ENCODE measurements around the gene SLC20A1.
"Not testable (repeated sequence)": the region's sequence is repeated elsewhere in the genome, so short reads cannot be mapped to it uniquely, and the experiment has no call there.

The SLC20A1 gene

DNA sequence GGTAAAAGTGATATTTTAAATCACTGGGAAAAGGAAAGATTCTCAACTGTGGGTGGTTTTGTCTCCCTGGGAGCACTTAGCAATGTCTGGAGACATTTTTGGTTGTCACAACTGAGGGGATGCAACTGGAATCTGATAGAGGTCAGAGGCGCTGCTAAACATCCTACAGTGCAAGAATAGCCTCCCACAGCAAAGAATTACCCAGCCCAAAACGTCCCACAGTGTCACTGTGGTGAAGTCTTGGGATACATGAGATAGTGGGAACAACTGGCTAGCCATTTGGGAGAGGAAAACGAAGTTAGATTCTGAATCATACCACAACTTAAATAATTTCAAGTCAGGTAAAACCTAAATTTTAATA lies 38.7 kb downstream of the SLC20A1 start:
- no peak for DNase-seq

DNA sequence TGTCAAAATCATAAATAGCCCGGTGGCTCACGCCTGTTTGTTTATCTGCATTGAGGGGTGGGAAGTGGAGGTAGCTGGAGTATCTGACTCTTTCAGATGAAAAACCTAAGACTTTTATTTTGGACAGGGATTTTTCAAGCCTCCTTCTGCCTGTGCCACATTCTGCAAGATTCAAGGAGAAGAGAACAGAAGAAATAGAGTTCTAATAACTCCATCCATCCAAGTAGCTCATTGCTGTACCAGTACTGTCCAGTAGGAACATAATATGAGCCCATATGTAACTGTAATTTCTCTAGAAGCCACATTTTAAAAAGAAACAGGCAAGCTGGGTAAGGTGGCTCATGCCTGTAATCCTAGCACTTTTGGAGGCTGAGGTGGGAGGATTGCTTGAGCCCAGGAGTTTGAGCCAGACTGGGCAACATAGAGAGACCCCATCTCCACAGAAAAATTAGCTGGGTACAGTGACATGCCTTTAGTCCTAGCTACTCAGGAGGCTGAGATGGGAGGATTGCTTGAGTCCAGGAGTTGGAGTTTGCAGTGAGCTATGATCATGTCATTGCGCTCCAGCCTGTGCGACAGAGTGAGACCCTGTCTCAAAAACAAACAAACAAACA lies 39.6 kb downstream of the SLC20A1 start:
- DNase-seq, result peak in 1 of 4 experiments; percentile 28

DNA sequence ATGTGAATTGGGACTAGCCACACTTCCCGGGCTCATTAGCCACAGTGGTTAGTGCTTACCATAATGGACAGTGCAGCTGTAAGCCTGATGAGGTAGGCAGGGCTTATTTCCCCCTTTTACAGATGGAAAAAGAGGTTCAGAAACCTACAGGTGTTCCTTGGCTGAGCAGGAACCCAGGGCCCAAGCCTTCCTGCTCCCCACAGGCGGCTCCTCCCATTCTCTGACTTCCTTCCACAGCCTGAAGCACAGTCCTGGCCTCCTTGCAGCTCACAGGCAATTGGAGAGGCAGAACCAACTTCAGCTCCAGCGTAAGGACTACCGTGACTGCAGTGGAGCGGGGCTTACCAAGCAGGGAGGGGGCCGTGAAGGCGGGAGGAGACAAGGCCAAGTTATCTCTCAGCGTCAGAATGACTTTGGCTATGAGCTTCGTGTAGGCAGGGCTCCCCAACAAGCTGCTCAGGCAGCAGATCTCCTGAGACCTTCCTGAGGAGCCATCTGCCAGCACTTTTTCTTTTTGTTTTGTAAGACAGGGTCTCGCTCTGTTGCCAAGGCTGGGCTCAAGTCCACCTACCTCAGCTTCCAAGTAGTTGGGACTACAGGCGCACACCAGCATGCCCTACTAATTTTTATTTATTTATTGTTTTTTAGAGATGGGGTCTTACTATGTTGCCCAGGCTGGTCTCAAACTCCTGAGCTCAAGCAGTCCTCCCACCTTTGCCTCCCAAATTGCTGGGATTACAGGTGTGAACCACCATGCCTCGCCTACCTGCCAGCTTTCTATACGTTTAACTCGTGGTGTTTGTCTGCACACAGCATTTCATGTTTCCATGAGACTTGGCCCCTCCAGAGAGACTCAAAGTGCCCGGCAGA lies 40.8 kb downstream of the SLC20A1 start:
- peak in 2 of 4 experiments; percentile 32 to 38 for DNase-seq

DNA sequence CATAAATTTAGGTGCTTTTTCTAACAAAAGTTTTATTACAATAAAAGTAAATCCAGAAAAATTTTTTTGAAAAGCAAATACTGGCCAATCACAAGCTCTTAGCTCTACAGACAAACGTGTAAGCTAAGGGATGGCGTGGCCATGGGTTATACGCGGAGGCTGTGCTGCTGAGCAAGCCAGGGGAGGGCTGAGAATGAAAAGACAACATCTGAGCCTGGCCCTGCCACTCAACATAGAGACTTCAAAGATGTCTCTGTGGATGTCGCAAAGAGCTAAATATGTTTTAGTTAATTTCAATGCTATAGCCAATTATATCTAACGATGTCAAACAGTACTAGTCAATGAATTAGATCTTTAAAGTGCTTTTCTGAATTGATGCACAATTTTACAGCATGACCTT lies 41.8 kb downstream of the SLC20A1 start:
- DNase-seq, result no peak

DNA sequence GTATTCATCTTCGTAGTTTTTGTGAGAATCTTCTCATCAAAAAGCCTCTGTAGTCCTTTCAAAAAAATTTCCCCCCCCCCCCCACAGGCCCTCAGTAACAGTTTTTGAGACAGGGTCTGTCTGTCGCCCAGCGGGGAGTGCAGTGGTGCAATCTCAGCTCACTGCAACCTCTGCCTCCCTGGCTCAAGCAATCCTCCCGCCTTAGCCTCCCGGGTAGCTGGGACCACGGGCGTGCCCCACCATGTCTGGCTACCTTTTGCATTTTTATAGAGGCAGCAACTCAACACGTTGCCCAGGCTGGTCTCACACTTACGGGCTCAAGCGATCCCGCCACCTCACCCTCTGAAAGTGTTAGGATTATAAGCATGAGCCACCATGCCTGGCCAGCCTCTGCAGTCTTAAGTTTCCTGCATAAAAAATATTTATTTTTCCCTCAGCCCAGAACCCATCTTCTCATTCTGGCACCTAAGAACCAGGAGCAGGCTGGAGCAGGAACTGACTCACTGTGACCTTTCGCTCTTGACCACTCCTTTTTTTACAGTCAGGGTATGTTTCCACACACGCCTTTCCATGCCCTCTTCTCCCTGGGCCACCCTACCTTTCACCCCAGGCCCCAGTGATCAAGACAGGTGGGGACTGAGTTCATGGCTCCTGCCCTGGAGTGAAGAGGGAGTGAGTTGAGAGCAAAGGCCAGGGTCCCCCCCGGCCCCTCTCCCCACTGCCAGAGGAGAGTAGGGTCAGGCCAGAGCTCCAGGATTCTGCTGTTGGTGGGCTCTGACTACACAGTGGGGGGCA lies 42.5 kb downstream of the SLC20A1 start:
- peak in 1 of 4 experiments; percentile 45 for DNase-seq

DNA sequence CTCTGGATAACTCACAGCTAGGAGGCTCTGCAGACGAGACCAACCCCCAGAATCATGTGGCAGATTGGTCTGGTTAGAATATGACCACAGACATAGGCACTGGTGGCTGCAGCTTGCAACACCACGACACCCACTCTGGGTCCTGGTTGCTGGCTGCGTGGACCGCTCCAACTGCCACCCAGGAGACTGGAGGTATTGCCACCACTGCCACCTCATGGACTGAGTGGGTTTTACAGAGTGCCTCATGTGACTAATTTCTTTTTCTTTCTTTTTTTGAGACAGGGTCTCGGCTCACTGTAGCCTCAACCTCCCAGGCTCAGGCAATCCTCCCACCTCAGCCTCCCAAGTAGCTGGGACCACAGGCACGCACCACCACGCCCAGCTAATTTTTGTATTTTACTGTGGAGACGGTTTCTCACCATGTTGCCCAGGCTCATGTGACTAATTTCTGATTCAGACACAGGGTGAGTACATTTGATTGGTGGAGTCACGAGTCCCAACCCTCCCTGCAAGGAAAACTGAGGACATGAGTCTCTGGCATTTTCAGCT lies 45.2 kb downstream of the SLC20A1 start:
- DNase-seq, result peak; percentile 91 to 96 (median 95)

DNA sequence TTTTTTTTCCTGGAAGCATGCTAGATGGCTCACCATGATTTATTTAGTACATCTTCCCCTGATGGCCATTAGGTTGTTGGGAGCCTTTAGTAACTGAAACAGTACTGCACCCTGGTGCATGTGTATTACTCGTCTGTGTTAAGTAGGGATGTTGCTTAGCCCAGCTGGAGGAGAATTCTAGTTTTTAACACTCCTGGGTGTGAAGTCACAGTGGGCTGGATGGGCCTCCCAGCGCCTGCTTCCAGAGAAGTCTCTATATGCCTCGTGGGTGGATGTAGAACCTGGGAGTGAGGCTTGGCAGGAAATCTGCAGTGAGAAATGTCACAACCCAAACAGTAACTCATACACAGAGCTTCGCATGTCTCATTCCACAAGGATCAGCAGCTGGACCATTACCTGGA lies 46.1 kb downstream of the SLC20A1 start:
- peak in 3 of 4 experiments; percentile 37 to 49 (median 42) for DNase-seq

DNA sequence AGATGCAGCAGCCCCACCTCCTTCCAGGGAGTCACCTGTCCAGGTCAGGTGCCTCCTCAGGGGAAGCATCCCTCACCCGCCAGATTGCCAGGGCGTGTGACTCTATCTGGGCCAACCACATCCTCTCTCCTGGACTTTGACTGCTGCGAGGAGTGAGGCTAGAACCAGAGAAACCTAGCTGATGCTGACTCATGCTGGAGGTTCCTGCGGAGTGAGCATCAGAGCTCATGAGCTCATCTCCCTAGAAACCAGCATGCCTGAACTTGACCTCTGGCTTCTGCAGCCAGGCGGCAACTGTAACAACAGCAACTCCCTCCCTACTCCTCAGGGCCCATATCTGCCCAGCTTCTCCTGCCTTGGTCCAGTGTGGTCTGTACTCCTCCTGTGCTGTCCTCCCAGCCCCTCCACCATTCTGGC lies 46.8 kb downstream of the SLC20A1 start:
- DNase-seq, result peak; percentile 89 to 97 (median 94)

DNA sequence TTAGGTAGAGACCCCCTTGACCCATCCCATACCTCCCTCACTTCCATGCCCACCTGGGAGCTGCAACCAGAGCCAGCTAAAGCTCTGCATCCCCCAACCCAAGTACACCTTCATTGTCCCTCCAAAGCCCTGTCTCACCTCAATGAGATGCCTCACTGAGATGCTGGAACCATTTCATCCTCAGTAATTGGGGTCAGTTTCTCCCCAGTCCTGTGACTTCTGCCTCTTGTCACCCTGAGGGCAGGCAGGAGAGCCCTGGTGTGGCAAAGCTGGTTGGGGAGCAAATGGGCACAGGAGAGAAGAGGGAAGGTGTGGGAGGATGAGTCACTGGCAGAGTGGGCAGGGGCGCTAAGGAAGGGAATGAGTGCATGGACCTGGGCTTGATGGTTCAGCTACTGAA lies 47.2 kb downstream of the SLC20A1 start:
- DNase-seq, result peak; percentile 63 to 89 (median 84)

DNA sequence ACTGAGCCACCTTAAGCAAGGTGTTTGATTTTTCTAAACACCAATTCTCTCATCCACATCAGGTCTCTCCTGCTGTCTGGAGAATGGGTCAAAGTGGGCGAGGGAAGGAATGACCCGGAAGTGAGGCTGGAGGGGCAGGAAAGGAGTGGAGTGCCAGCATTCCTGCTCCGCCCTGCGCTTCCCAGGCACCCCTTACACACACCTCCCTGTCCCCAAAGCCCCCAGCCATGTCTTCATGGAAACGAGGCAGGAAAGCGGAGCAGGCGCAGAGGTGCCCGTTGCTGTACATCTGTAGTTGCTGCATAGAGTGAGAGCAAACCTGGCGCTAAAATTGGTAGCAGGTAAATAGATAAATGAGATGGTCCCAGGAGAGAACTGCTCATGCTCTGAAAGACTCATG lies 47.9 kb downstream of the SLC20A1 start:
- DNase-seq, result no peak

DNA sequence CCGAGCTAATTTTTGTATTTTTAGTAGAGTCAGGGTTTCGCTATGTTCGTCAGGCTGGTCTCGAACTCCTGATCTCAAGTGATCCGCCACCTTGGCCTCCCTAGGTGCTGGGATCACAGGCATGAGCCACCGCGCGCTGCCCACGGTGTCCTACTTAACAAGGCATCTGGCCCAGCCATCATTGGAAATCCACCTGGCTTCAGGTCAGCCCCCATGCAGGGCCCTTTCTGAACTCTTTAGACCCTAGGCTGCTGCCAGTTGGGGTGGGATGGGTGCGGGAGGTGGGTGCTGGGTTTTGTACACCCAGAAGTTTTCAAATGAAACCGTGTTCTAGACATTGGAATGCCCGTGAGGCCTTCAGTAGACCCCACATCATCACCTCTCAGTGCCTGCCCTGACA lies 48.4 kb downstream of the SLC20A1 start:
- no peak for DNase-seq

DNA sequence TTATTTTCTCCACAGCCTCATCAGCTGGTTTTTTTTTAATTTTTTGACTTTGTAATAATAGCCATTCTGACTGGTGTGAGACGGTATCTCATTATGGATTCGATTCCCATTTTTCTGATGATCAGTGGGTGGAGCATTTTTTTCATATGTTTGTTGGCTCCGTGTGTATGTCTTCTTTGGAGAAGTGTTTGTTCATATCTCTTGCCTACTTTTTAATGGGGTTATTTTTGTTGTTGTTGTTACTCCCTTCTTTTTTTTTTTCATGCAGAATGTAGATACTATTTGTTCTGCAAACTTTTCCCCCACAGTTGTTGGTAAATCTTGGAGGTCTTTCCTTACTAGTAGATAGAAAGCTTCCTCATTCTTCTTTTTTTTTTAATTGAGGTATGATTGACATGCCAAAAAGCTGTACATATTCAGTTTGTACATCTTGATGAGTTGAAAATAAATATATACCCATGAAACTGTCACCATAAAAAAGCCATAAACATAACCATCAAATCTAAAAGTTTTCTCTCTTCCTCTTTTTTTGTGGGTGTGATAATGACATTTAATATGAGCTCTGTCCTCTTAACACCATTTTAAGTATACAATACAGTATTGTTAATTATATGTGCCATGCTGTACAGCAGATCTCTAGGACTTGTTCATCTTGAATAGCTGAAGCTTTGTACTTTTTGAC lies 53.2 kb downstream of the SLC20A1 start:
- peak in 1 of 4 experiments; percentile 36 for DNase-seq

DNA sequence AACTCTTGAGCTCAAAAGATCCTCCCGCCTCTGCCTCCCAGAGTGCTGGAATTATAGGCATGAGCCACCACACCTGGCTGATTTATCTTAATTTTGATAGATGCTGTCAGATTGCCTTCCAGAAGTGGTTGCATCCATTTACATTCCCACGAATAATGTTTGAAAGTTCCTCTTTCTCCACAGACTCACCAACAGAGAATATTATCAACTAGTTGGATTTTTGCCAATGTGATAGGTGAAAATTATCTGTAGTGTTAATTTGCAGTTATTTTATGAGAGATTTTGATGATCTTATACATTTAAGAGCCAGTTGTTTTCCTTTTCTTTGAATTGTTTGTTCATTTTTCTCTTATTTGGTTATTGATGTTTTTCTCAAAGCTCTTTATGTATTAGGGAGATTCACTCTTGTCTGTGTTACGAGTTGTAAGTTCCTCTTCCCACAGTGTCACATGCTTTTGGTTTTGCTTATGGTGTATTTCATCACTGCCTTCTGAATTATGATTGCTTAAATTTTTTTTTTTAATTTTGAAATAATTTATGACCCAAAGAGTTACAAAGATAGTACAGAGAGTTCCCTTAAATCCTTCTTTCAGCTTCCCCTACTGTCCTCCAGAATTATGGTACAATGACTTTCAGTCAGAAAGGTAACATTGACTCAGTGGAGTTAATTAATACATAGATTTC lies 54.4 kb downstream of the SLC20A1 start:
- peak; percentile 60 to 93 (median 79) for DNase-seq

DNA sequence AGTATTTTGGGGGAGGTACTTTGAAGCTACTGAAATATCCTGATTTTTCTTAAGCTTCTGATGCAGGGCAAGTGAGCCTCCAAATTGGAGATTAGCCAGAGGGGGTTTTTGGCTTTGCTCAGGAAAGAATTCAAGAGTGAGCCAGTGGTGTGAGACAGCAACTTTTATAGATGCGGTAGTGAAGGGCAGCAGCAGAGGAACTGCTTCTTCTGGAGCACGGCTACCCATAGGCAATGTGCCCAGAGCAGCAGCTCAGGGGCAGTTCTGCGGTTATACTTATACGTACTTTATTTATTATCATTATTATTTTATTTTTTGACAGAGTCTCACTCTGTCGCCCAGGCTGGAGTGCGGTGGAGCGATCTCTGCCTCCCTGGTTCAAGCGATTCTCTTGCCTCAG lies 55.3 kb downstream of the SLC20A1 start:
- peak; percentile 63 to 83 (median 76) for DNase-seq

DNA sequence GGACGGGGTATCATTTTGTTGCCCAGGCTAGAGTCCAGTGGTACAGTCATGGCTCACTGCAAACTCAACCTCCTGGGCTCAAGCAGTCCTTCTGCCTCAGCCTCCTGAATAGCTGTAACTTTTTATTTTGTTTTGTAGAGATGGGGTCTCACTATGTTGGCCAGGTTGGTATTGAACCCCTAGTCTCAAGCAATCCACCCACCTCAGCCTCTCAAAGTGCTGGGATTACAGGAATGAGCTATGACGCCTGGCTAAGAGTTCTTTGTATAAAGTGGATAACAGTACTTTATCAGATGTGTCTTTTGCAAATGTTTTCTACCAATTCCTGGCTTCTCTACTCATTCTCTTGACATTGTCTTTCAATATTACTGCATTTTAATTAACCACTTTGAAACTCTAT lies 57.9 kb downstream of the SLC20A1 start:
- no peak for DNase-seq

DNA sequence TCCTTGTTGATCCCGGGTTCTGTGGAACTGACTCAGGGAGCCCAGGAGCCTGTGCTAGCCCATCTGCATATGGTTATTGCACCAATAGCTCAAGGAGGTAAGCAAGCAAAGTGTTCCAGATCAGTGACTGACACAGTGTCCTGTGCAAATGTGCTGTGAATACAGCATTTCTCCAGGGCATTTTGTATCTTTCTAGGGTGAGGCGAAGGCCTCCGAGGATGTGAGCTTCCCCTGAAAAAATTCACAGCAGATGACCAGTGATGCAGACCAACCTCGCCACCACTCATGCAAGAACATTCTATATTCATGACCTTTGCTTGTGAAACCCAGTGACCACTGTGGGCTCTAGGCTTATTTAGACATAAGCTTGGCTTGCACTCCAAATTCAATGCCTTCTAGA lies 59.8 kb downstream of the SLC20A1 start:
- no peak for DNase-seq

DNA sequence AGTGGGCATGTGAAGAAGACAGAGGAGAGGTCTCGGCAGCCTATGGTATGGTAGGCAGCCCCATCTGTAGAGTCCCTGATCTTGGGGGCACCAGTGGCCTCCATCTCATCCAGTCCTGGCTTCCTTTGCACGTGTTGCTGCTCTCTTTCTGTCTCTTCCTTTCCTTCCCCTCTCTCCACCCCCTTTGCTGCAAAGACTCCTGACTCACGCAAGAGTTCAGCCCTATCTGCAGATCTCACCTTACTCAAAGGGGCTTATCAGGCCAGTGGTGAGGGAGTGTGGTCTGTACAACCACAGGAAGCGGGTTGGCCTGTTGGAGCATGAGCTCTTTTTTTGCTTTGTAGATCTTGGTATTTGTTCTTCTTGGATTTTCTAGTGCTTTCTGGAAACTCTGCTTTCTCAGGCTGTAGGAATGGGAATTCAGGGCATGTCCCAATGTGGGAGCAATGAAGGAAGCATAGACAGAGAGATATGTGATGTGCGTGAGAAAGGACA lies 60.5 kb downstream of the SLC20A1 start:
- no peak for DNase-seq

DNA sequence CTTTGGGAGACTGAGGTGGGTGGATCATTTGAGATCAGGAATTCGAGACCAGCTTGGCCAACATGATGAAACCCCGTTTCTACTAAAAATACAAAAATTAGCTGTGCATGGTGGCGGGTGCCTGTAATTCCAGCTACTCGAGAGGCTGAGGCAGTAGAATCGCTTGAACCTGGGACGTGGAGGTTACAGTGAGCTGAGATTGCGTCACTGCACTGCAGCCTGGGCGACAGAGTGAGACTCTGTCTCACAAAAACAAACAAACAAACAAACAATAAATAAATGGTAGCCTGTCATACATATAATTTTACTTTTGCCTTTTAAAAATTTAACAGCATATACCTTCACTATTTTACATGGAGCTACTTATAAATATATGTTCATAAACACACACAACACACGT lies 61.2 kb downstream of the SLC20A1 start:
- DNase-seq, result not testable (repeated sequence)

DNA sequence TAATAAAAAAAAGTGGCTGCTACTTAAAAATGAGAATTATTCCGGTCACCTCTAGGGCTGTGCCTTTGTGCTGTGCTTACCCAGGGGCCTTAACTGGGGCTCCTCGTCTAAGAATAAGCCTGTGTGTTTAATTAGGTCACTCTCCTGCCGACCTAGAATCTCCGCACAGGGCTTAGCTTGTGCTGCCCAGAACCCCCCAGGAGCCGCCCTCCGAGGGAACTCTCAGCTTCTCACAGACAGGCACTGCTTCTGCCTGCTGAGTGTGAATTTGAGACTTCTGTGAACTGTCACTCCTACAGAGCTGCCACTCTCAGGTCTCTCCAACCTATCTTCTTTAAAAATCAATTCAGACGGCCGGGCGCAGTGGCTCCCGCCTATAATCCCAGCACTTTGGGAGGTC lies 63.2 kb downstream of the SLC20A1 start:
- no peak for DNase-seq

DNA sequence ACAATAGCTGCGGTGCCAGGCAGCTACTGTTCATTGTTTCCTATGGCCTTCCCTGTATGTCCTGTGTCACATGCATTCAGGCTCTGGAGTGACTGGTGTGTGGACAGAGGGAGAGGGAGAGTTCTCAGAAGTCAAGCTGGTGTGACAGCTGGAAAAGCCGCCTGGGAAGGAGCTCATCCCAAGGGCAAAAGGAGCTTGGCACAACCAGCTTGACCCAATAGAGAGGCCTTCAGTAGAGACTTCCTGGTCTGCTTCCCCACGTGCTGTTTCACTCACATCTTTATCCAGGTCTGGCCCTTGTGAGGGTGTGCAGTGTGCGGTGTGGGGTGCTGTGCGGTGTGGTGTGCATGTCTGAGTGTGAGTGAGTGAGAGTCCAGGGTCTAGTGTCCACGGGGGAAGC lies 64.0 kb downstream of the SLC20A1 start:
- no peak for DNase-seq

DNA sequence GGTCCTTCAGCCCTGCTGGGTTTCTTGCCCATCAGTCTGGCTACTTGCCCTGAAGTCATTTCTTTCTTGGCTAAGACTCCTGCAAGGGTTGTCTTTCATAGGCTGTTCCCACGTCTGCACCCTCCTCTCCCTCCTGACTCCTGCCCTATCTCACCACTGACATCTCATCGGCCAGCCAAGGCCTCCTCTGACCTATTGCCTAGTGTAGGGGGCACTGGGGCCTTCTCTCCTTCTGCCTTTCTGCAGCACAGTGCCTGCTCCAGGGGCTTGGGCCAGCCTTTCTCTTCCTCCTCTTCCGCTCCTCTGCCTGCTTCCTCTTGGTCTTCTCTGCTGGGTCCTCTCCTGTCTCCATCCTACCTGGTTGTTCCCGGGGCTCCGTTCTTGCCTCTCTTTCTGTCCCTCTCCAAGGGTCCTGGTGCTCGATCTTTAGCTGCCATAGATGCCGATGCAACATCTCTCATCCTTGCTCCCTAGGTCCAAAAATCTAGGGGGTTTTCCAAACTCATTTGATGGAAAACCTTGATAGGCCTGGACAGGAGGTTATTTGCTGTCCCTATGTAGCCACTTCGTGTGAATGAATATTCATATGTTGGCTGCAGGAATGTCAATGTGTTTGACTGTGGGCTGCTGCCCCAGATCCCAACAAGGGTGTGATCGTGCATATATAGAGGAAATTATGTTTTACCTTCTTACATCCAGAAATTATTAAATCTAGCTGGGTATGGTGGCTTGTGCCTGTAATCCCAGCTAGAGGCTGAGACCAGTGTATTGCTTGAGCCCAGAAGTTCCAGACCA lies 65.4 kb downstream of the SLC20A1 start:
- DNase-seq, result no peak

All from suppressor macrophage (primary cell).